ENCODE data around the gene TTC9.

- TF ChIP-seq CTCF (conservative IDR thresholded peaks at IDR 0.05) (no peak), EZH2 (IDR thresholded peaks at IDR 0.05; ENCODE audit: low read depth) (no peak)
These were observed 46.1 kb upstream of the TTC9 start for GRCh38 chr14:70595443-70596185.

Measured in PC-9 (cell line).